ENCODE results near the gene LRRC32.

LRRC32 gene, protein sequence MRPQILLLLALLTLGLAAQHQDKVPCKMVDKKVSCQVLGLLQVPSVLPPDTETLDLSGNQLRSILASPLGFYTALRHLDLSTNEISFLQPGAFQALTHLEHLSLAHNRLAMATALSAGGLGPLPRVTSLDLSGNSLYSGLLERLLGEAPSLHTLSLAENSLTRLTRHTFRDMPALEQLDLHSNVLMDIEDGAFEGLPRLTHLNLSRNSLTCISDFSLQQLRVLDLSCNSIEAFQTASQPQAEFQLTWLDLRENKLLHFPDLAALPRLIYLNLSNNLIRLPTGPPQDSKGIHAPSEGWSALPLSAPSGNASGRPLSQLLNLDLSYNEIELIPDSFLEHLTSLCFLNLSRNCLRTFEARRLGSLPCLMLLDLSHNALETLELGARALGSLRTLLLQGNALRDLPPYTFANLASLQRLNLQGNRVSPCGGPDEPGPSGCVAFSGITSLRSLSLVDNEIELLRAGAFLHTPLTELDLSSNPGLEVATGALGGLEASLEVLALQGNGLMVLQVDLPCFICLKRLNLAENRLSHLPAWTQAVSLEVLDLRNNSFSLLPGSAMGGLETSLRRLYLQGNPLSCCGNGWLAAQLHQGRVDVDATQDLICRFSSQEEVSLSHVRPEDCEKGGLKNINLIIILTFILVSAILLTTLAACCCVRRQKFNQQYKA

DNA sequence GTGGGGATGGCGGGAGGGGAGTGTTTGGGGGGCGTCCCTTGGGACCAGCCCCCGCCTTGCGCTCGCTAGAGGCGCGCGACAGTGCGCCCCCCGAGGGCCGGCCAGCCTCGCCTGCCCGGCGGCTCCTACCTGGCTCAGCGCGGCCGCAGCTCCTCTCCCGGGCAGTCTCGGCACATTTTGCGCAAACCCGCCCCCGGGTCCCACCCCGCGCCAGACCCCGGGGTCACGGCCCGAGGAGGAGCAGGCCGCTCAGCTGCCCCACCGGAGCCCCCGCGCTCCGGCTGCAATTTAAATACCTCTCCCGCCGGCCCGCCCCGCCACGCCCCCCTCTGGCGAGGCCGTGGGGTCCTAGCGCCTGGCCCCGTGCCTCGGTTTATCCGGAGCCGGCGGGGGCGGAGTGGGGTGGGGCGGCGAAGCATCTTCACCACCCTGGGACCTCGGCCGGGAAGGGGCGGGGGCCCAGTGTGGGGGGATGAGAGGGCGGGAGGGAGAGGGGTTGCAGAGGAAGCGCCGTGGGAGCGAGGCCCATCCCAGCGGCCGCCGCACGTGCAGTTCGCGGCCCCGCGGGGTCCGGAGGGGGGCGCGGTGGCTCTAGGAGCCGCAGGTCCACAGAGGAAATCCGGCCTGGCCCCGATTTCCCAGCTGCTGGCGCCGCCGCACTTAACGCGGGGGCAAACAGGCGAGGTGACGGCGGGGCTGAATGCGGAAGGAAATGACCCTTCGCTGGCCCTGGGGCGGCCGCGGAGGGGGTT is at the start of gene LRRC32:
TSS of gene LRRC32 (minus strand) at position 263 of the 752 bp plus-strand sequence. CDS start 4,793 bp downstream, outside the sequence.
- no peak for DNase-seq

DNA sequence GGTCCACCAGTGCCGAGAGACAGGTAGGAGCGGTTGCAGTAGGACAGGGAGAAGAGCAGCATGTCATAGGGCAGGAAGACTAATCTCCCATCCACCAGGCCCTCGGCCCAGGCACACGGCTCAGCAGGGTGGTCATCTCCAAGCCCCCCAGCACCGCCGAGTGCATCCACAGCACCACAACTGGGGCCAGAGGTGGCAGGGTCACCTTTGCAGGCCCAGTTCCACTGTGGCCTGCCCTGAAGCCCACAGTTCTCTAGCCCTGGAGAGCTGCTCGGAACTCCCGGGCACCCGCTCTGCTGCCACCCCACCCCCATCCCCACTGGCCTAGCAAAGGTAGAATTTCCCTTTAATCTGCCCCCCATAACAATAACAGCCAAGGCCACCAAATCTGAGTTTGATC is 49.1 kb upstream of the LRRC32 start:
- no peak for DNase-seq

DNA sequence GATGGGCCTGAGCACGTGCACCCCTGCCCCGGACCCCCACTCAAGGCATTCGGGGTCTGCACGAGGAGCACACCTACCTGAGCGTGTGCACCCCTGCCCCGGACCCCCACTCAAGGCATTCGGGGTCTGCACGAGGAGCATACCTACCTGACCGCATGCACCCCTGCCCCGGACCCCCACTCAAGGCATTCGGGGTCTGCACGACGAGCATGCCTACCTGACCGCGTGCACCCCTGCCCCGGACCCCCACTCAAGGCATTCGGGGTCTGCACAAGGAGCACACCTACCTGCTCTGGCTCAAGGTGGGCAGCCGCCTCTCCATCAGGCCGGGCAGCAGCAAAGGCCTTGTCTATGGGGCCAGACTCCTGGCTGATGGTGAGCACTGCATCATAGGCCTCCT is 48.7 kb upstream of the LRRC32 start:
- DNase-seq, result no peak

DNA sequence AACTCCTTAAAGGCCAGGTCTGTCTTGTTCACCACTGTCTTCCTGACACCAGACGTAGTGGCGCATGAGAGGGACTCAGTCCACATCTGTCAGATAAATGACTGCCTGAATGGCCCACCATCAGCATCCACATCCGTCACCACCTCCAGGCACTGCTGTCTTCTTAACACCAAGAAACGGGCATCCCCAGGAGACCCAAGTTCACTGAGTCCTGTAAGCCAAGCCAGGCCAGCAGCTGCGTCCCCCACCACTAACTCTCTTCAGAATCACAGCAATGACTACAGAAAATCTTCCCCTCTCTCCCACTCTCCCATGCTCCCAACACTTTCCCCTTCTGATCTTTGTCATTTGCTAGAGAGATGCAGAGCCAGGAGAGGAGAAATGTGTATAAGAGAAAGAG is 47.3 kb upstream of the LRRC32 start:
- no peak for DNase-seq

DNA sequence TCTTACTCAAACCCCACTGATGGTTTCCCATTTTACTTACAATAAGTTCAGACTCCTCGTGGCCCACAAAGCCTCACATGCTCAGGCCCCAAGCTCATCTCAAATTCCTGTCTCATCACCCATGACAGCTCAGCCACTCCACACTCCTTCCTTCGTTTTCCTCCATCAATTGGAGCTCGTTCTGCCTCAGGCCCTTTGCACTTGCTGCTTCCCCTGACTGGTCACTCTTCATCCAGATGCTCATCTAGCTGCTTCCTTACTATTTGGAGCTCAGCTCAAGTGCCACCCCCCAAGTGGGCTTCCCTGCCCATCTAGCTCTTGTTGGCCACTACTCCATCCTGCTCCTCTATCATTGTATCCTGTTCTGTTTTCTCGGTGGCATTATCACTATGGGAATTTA is 46.8 kb upstream of the LRRC32 start:
- DNase-seq, result no peak

DNA sequence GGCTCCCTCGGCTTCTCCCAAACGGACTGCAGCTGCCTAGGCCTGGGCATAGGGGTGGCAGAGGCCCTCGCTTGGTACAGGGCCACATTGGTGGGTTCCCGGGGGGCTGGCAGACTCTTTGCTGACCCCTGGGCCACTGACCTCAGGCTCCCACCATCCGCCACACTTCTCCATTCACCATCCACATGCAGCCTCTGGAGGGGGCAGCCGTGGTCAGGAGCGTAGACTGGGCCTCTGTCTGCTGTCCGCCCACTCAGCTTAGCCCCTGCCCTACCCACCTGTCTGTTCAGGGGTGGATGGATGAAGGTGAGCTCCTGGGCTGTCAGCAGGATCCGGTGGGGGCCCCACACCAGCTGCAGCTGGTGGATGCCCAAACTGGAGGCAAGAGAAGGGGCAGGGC is 45.7 kb upstream of the LRRC32 start:
- DNase-seq, result no peak

DNA sequence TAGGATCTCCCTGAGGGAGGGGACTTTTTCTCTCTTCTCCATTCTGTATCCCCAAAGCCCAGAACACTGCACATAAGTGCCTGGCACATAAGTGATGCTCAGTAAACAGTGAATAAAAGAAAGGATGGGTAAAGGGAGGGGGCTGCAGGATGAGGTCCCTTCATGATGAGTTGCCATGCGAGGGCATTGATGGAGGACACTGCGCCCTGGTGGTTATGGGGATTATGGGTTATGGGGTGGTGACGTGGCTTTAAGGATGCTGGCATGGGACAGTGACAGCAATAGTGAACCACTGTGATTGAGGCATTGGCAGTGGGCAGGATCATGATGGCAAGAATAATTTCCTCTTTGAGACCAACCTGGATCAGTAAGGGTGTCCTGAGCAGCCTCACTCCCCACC is 43.9 kb upstream of the LRRC32 start:
- DNase-seq, result no peak

DNA sequence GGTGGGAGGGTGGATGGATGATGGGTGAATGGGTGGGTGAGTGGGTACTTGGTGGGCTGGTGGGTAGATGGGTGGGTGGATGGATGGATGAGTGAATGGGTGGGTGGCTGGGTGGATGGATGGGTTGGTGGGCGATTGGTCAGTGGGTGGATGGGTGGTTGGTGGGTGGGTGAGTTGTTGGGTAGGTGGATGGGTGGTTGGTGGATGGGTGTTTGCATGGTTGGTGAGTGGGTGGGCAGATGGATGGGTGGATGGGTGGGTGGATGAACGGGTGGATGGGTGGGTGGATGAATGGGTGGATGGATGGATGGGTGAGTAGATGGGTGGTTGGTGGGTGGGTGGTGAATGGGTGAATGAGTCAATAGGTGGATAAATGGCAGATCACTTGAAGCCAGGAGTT is 43.0 kb upstream of the LRRC32 start:
- DNase-seq, result no peak

DNA sequence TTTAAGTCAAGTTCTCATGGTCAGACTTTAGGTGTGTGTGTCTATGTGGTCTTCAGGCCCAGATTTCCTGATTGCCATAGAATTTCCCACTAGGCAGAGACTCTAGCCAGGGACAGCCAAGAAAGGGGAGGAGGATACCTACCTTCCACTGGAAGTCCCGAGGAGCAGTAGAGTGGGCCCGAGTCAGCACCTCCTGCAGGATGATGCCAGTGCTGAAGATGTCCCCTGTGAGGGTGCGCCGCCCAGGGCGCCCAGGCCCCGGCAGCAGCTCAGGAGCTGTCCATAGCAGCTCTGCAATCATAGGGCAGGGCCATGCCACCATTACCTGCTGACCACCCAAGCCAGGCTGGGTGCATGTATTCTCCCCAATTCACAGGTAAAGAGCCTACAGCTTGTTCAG is 41.6 kb upstream of the LRRC32 start:
- DNase-seq, result no peak

DNA sequence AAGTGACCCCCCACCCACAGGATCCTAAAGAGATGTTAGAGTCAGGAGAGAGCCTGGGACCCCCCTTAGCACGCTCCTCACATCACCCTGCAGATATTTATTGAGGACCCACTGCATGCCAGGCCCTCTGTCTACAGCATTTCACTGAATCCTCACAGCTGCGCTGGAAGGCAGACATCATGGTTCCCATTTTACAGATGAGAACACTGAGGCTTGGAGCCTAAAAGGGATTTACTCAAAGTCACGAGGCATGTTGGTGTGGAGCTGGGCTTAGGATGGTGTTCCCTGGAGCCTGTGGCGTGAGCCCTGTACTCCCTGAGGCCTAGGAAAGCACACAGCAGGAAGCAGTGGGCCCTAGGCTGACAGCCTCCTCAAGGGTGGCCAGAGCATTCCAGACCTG is 39.2 kb upstream of the LRRC32 start:
- no peak for DNase-seq

DNA sequence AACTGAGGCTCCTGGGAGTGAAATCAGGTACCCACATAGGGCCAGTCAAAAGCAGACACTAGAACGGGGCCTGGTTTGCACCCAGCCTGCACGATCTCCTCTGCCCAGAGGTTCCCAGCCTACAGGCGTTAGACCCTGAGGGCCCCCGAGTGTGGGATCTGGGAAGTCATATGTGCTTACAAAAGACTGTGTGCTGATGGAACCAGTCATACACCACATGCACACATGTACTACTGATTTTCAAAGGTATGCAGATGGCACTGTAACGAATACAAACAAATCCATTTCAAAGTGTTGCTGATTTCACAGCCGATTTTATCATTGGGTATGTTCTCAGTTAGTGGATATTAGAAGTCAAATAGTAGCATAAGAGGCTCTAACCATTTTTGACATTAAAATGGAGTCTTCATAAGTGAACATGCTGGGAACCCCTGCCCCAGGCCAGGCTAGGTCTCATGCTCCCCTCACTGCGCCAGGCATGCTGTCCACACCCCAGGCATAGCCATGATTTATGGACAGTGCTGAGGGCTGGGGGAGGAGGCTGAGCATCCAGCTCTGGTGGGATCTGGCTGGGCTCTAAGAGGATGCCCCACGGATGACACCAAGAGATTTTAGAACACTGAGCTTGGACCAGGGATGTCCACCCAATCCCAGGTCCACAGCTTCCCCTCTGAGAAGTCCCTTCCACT is 38.6 kb upstream of the LRRC32 start:
- no peak for DNase-seq

DNA sequence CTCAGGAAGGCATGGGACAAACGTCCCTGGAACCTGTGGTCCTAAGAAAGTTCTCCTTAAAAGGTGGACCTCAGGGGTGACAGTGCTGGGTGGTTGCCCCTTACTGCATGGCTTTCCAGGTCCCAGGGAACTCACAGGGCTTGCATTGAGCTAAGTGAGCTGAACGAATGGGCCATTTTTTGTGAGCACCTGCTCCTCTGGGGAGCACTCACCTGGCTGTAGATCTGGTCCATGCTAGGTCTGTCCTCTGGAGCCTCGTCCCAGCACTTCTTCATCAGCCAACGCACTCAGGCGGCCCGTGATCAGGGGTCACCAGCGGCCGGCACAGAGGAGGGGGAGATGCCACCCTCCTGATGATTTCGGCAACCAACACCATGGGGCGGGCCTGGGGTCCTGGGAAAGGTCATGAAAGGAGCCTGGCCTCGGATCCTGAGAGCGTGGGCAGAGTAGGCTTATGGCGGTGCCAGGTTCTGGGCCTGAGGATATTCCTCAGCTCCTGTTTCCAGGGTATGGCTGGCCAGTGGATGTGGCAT is 36.8 kb upstream of the LRRC32 start:
- DNase-seq, result no peak

DNA sequence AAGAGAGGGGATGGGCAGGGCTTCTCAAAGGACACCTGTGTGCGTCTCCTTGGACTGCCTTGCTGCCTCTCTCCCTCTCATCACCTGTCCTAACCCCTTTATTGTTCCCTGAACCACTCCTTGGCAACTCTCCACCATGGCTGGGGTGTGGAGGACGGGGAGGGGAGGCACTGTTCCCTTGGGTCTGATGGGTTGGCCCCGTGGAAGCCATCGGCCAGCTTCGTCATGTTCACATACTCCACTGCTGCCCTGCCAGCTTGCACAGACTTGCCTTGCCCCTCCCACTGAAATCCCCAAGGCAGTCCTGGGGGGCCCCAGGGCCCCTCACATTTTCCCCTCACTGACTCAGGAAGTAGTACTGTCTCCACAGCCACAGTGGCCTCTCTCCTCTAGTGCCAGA is 36.1 kb upstream of the LRRC32 start:
- DNase-seq, result no peak

DNA sequence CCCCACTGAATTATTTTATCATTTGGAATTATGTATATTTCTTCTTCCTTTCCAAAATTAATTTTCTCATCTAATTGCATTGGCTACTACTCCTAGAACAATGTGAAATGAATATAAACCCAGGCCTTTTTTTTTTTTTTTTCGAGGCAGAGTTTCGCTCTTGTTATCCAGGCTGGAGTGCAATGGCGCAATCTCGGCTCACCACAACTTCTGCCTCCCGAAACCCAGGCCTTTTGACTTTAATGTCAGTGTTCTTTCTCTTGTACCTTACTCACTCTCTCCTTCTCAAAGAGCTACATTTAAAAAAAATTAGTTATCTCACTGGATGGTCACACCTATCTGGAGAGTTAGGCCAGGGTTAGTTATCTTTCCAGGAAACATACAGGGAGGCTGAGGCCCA is 35.3 kb upstream of the LRRC32 start:
- no peak for DNase-seq

DNA sequence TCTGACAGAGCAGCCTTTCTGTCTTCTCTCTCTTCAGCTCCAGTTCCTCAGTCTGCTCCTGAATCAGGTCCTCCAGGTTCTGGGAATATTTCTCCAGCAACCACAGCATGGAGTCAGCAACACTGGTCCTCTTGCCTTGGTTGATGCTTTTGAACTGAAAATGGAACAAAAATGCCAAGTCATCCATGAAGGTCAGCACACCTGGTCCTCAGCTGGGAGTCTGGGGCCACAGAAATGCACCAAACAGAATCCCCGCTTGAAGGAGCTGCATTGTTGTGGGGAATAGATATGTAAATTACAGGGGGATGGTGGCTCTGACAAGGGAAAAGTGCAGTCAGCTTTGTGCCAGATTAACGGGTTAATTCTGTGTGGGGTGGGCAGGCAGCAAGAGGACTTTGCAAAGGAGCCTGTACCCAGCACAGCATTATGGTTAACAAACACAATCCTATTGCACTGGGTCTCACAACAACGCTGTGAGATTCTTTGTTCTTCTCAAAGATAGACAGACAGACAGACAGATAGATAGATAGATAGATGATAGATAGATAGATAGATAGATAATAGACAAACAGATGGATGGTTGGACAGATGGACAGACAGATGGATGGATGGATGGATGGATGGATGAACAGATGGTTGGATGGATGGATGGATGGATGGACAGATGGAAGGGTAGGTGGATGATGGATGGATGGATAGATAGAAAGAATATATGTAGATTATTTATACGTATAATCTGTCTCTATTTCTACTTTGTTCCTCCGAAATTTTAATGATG is 33.8 kb upstream of the LRRC32 start:
- DNase-seq, result no peak

DNA sequence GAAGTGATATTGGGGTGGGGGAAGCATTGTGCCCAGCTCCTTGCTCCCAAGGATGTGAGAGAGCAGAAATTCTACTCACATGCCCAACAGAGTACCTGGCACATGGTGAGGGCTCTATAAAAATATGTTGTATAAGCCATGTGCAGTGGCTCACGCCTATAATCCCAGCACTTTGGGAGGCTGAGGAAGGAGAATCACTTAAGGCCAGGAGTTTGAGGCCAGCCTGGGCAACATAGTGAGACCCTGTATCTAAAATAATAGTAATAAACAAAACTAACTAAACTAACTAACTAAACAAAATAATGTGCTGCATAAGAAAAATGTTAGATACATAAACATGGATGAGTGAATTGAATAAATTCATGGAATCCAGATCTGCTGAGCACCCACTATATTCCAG is 33.2 kb upstream of the LRRC32 start:
- no peak for DNase-seq

DNA sequence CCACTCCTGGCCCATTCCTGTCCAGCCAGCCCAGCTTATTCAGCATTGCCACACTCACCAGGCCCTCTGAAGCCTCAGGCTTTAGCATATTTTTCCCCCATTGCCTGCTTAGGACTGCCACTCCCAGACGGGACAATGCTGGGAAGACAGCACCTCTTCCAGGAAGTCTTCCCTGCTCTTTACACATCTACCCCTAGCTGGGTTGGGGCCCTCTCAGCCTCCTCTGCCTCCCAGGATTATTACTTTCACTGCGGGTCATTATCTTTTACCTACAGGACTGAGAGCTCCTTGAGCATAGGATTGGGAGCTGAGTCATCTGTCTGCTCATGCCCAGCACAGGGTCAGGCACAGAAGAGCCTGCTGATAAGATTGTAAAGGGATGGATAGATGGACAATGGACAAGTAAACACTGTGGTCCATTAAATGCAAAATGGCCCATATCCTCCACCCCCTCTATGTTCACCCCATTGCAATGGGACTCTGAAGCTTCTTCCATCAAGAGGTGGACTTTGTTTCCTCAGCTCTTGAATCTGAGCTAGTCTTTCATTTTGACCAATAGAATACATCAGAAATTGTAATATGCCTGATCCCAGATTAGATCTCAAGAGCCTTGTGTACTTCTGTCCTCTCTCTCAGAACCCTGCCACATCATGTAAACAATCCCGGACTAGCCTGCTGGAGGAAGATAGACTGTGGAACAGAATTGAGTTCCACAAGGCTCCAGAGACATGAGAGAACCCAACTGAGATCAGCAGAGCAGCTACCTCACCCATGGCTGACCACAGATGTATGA is 32.0 kb upstream of the LRRC32 start:
- DNase-seq, result no peak

DNA sequence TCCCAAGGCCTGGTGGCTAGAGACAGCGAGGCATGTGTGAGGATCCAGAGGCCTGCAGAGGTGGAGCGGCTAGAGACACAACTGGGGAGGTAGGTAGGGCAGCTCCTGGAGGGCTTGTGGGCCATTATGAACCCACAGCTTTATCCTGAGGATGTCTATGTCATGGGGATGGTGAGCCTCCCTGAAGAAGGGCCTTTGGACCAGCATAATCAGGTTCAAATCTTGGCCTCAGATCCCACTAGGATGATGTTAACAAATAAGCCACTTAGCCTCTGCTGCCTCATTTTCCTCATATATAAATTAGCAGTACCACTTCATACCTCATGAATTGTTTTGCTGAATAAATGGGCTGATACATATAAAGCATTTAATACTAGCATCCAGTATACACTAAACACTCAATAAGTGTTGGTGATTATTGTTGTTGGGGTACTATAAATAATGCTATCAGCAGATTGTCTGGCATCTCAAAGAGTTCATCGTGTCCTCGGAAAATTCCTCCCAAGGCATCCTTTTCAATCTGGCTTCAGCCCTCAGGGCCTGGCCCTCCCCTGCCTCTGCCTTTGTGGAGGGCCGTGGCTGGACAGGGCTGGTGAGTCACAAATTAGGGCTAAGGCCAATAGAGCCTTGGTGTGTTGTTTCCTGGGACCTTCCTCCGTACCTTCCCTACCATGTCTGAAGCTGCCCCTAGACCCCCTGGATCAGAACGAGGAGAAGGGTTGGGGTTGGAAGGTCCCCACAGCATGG is 30.9 kb upstream of the LRRC32 start:
- DNase-seq, result no peak

DNA sequence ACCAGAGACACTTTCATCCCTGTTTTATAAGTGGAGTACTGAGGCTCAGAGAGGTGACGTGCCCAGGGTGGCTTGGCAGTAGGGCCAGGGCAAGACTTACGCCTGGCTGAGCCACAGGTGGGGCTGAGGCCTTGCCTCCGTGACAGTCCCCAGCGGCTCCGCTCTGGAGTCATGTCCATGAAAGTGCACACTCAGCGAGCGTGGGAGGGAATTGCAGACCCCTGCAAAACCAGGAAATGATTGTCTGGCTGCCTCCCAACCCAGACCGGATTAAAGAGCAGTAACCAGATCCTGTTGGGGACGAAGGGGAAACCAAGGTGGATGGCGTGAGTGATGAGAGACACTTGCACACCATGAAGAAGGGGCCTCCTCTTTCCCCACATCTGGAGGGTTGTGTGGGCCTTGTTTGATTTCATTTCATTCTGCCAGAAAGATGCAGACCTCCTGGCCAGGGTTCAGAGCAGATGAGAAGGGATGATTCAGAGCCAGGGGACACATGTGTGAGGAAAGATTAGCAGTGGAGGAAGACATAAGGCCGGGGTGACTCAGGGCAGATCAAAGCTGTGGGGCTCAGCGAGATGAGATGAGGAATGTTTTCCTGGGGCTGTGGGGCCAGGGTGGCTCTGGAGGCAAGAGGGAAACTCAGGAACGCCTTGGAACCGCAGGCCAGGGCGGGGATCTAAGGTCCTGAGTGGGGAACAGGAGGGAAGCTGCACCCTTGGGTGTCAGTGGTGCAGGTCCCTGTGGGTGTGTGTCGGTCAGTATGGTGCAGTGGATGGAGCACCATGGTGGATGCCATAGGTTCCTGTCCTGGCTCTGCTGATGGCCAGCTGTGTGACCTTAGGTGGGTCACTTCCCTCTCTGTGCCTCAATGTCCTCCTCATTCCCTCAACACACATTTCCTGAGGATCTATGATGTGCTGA is 29.9 kb upstream of the LRRC32 start:
- DNase-seq, result no peak

Measured in activated CD4-positive, alpha-beta T cell treated with anti-CD3 and anti-CD28 coated beads, Interleukin-2, Interleukin-6, amounts not matched to agents 100 ng/mL and 50 ng/mL, durations not matched to agents 16 hours and 8 hours (primary cell).